ENCODE data around the gene ATP2A1. TPM values are rescaled to one million over a fixed set of nuclear protein-coding genes. Genes with fewer than 3 reads are reported as not detected.
"Not testable (repeated sequence)": the region's sequence is repeated elsewhere in the genome, so short reads cannot be mapped to it uniquely, and the experiment has no call there.

The ATP2A1 gene
- total RNA-seq, 1 donor from 2014 or later = 120 TPM

DNA sequence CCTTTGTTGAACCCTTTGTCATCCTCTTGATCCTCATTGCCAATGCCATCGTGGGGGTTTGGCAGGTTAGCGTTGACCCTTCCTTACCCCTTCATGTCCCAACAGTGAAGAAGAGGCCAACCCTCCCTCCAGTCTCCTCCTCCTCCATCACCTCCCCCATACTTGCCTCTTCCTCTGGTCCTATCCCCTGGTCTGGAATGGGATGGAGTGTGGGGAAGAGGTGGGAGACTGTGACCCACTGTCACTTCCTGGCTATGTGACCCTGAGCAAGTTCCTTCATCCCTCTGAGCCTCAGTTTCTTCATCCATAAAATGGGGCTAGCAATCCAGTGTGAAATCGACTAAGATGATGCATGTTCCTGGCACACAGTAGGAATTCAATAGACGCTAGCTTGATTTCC, 2.7 kb downstream of the ATP2A1 start:
- no peak for DNase-seq (ENCODE audit: low read depth)

DNA sequence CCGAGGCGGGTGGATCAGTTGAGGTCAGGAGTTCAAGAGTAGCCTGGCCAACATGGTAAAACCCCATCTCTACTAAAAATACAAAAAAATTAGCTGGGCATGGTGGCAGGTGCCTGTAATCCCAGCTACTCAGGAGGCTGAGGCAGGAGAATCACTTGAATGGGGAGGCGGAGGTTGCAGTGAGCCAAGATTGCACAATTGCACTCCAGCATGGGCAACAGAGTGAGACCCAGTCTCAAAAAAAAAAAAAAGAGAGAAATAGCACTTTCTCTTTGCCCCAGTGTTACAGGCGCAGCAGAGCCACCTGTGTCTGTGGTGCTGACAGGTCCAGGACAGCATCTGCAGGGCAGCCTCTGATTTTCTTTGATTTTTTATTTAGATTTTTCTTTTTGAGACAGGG, 3.3 kb downstream of the ATP2A1 start:
- not testable (repeated sequence) for DNase-seq (ENCODE audit: low read depth)

DNA sequence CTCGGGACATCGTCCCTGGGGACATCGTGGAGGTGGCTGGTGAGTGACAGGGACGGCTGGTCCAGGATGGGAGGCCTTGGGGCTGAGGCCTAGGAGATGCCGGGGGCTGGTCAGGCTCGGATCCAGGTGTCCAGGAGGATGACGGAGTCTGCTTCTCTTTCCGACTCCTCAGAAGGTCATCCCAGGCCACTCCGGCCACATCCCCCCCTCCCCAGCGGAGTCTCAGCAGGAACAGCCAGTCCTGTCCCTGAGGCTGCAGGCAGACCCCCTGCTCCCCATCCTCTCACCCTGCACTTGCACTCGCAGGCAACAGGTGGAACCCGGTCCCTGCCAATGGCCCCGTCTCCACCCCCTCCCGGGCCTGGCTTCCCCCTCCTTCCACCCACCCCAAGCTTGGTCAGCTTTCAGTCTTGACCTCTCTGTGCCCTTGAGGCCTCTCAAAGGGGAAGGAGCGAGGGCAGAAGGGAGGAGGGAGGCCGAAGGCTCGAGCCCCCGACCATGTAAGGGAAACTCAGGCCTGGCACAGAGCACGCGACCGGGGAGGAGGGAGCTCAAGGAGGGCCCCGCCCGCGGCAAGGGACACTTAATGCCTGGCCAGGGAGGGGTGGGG, 4.4 kb downstream of the ATP2A1 start:
- DNase-seq (ENCODE audit: low read depth) = peak; percentile 53

DNA sequence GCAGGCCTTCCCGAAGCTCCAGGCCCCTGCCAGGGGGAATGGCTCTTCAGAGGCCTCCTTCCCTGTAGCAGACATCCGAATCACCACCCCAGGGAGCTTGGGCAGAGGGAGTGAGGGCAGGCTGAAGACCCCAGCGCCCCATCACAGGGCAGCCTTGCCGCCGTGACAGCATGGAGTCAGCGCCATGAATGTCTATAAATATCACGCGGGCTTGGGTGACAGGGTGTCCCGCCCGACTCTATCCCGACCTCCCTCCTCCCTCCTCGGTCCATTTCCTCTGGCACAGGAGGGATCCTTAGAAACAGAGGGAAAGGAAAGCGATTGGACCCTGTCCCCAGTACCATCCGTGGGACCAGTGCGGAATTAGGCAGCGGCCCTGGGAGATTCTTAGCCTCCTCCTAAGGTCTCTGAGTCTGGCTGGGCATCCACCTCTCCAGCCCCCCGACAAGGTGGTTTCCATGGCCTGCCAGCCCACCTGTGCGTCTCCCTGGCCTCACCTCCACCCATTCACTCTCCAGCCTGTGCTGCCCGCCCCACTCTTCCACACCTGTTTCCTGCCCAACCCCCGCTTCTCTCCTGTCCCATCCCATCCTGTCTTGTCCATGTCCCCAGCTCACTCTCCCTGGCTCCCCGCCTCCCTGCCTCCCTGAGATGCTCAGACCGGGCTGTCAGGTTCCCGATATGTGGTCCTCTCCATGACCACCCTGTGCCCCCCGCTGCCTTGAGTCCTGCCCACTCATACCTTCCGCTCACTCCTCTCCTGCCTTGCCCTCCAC, 5.1 kb downstream of the ATP2A1 start:
- no peak for DNase-seq (ENCODE audit: low read depth)

DNA sequence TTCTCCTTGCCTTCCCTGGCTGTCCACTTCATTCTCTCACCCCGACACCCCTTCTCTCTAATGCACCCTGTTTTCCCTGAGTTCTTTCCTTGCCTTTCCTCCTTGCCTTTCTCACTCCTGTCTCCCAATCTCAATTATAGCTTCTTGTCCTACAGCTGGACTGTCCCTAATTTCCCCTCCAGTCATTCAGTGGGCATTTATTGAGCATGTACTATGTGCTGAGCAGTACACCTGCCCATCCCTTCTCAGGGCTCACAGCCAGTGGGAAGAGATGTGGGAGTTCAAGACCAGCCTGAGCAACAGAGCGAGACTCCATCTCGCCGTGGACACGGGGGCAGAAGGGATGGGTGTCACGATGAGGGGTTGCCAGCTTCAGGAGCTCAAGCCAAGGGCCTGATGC, 5.8 kb downstream of the ATP2A1 start:
- no peak for DNase-seq (ENCODE audit: low read depth)

DNA sequence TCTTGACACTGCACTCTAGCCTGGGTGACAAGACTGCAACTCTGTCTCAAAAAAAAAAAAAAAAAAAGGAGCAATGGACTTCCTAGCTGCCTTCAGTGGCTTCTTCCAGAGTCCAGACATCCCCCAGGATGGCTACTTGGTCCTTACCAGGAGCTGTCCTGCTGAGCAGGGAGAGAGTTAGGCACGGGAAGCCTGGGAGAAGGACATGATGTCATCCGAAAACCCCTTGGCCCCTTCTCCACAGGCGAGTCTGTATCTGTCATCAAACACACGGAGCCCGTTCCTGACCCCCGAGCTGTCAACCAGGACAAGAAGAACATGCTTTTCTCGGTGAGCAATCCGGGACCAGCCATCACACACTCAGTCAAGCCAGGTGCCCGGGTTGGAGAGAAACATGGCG, 8.7 kb downstream of the ATP2A1 start:
- DNase-seq (ENCODE audit: low read depth) = no peak

DNA sequence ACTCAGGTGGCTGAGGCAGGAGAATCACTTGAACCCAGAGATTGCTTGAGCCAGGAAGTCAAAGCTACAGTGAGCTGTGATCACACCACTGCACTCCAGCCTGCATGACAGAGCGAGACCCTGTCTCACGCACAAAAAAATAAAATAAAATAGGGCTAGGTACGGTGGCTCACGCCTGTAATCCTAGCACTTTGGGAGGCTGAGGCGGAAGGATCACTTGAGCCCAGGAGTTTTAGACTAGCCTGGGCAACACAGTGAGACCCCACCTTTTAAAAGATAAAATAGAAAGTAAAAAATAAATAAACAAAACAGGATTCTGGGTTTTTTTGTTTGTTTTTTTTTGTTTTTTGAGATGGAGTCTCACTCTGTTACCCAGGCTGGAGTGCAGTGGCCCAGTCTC, 12.1 kb downstream of the ATP2A1 start:
- DNase-seq (ENCODE audit: low read depth) = not testable (repeated sequence)

DNA sequence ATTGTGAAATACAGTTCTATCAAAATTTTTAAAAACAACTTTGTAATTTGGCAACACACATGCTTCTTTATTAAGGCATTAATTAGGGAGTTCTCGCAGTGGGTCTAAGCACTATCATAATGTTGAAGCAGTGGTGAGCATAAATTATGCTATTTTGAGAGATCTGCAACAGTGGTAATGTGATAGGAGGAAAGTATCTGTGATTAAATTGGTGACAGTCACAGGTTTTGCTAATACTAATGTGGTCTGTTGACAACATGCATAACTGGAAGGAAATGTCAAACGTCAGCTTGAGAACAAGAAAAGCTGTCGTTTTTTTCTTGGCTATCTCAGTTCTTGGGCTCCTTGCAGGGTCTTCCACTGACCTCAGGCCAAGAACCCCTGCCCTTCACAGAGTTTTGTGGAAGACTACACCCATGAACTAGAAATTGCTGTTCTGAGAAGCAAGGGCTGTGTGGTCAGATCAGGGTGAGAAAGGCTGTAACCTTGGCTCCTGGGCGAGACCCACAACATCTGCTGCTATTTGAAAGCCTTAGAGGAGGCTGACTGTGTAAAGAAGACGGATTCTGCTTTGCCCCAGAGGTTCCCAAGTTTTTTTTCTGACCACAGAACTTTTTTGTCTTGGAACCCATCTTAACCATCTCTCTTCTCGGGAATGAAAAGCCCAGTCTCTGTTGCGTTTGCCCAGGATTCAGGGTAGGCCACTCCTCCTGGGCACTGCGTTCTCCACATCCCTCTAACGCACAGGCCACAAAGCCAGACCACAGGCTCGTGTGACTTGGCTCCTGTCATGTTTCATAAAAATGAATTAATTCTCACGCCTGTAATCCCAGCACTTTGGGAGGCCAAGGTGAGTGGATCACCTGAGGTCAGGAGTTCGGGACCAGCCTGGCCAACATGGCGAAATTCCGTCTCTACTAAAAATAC, 13.9 kb downstream of the ATP2A1 start:
- peak; percentile 45 for DNase-seq (ENCODE audit: low read depth)

DNA sequence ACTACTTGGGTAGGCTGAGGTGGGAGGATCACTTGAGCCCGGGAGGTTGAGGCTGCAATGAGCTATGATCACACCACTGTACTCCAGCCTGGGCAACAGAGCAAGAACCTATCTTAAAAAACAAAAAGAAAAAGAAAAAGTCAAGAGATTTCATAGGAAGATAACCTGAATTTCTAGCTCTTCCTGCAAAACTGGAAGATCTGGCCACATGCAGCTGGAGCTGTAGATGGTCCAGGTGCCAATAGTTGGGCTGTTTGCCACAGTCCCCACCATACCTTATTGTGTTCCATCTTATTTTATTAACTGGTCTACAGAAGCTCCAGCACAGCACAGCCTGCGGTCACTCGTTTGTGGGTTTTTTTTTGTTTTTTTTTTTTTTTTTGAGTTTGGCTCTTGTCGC, 15.0 kb downstream of the ATP2A1 start:
- no peak for DNase-seq (ENCODE audit: low read depth)

DNA sequence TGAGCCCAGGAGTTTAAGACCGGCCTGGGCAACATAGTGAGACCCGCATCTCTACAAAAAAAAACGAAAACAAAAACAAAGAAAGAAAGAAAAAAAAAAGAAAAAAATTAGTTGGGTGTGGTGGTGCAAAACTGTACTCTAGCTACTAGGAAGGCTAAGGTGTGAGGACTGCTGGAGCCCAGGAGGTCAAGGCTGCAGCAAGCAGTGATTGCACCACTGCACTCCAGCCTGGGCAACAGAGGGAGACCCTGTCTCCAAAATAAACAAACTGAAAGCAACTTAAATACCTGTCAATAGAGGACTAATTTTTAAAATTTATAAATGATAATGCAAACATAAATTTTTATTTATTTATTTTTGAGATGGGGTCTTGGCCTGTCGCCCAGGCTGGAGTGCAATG, 17.3 kb downstream of the ATP2A1 start:
- DNase-seq (ENCODE audit: low read depth) = no peak

DNA sequence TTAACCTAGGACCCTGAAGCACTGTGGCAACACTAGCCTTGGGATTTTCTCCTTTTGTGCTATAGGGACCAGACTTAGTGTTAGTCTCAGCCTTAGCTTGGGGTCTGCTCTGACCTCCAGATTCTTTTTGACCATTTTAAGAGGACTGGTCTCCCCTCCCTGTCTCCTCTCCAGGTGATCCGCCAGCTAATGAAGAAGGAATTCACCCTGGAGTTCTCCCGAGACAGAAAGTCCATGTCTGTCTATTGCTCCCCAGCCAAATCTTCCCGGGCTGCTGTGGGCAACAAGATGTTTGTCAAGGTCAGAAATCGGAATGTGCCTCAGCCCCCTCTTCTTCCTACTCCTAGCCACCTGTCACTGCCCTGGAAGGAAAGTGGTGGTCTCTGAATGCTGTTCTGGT, 19.5 kb downstream of the ATP2A1 start:
- no peak for DNase-seq (ENCODE audit: low read depth)

DNA sequence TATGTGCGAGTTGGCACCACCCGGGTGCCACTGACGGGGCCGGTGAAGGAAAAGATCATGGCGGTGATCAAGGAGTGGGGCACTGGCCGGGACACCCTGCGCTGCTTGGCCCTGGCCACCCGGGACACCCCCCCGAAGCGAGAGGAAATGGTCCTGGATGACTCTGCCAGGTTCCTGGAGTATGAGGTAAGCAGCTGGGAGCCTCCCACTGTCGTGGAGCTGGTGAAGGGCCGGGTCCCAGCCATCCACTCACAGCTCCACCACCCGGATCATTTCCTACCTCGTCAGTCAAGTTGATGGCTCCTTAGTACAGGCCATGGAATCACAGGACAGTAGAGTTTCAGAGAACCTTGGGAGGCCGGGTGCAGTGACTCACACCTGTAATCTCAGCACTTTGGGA, 20.0 kb downstream of the ATP2A1 start:
- DNase-seq (ENCODE audit: low read depth) = no peak

DNA sequence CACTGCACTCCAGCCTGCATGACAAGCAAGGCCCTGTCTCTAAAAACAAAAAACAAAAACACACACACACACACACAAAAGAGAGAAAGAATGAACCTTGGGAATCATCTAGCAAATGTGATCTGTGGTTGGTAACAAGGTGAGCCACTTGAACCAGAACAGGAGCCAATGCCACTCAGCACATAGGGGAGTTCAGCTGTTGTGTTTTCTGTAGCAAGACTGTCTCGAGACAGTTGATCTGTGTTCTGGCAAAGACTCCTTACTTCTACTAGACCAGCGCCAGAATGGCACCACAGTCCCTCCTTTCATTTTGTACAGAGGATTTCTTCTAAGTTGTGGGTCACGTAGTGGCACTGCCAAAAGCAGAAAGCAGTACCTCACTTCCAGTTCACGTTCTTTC, 20.7 kb downstream of the ATP2A1 start:
- no peak for DNase-seq (ENCODE audit: low read depth)

DNA sequence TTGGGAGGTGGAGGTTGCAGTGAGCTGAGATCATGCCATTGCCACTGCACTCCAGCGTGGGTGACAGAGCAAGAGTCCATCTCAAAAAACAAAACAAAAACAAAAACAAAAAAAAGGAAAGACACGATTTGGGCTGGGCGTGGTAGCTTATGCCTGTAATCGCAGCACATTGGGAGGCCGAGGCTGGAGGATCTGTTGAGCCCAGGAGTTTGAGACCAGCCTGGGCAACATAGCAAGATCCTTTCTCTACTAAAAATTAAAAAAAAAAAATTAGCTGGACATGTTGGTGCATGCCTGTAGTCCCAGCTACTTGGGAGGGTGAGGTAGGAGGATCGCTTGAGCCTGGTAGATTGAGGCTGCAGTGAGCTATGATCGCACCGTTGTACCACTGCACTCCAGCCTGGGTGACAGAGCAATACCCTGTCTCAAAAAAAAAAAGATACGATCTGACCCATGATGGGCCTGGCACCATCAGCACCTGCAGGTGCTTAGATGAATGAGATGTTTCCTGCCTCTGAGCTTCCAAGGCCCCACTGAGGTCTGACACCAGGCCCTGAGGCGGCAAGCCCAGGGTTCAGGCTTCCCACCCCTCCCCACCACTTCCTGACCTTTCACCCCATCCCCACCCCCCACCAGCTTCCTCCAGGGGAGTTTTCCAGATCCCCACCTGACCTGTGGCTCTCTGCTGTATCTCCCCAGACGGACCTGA, 21.7 kb downstream of the ATP2A1 start:
- DNase-seq (ENCODE audit: low read depth) = no peak

DNA sequence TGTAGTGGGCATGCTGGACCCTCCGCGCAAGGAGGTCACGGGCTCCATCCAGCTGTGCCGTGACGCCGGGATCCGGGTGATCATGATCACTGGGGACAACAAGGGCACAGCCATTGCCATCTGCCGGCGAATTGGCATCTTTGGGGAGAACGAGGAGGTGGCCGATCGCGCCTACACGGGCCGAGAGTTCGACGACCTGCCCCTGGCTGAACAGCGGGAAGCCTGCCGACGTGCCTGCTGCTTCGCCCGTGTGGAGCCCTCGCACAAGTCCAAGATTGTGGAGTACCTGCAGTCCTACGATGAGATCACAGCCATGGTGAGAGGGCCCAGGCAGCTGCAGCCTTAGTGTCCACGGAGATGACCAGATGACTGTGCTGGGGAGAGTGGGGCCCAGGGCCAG, 22.3 kb downstream of the ATP2A1 start:
- DNase-seq (ENCODE audit: low read depth) = no peak

DNA sequence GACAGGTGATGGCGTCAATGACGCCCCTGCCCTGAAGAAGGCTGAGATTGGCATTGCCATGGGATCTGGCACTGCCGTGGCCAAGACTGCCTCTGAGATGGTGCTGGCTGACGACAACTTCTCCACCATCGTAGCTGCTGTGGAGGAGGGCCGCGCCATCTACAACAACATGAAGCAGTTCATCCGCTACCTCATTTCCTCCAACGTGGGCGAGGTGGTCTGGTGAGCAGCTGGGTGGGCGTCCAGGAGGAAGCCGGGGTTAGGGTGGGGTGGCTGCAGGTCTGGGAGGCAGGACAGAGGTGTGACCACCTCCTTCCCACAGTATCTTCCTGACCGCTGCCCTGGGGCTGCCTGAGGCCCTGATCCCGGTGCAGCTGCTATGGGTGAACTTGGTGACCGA, 23.6 kb downstream of the ATP2A1 start:
- DNase-seq (ENCODE audit: low read depth) = no peak

DNA sequence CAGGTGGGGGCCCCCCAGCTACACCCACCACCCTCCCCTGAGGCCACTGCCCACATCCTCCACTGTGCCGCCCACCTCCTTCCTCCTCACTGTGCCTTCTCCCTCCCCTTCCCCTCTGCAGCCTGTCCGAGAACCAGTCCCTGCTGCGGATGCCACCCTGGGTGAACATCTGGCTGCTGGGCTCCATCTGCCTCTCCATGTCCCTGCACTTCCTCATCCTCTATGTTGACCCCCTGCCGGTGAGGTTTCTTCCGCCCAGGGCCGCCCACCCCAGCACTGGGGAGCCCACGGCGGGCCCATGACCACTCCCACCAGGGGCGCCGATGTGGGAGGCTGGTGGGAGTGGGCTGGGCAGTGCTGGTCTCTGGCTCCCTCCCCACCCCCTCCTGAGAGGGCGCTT, 24.6 kb downstream of the ATP2A1 start:
- no peak for DNase-seq (ENCODE audit: low read depth)

DNA sequence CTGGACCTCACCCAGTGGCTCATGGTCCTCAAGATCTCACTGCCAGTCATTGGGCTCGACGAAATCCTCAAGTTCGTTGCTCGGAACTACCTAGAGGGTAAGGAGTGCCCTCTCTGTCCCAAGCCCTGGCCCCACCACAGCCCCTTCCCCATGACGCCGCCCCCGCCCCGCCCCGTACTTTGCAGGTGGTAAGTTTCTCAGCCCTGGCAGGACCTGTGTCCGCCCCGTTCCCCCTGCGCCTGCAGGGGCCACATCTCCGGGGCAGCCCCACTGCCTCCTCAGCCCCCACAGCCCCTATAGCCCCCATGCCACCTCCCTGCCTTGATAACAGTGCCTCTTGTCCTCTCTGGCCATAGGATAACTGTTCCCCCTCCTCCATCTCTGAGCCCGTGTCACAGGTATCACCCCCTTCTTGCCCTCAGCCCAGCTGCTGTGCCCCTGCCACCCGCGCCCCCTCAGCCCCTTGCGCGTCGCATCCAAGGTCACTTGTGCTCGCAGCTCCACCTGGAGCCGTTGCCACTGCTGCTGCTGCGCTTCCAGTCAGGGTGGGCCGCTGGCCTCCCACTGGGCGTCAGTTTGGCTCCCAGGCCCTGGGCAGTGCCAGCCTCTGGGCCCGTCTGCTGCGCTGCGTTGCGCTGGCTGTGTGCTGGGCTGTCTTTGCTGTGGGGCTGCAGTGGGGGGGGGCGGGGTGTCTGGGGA, 25.2 kb downstream of the ATP2A1 start:
- no peak for DNase-seq (ENCODE audit: low read depth)

DNA sequence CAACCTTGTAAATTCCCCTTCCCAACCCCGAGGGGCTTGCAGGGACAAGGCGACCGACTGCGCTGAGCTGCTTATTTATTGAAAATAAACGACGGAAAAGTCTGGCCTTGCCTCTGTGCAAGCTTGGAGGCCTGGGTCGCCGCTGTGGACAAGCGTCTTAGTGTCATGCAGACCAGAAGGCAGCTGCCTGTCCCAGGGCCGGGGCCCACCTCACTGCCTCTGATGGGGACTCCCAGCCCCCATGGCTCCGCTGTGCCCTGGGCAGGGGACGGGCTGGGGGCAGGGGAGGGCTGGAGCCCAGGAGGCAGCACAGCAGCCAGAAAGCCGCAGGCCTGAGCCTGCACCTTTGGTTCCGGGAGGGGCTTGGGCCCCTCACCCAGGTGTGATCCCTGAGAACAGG, 26.1 kb downstream of the ATP2A1 start:
- no peak for DNase-seq (ENCODE audit: low read depth)

DNA sequence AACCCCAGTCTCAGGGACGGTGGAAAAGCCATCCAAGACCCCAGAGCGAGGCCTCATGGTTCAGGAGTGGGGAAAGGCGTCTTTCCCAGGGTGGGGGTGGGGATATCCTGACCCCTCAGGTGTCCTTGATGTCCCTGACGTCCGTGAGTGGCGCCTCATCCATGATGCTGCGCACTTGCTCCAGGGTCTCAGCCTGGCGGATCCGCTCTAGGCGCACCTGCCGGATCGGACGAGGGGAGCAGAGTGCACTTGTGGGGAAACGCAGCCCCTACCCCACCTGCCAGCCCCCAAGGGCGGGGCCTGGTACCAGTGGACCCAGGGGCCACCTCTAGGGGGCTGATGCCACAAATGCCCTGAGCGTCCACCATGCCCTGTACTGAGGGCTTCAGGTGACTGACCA, 26.5 kb downstream of the ATP2A1 start:
- DNase-seq (ENCODE audit: low read depth) = no peak

DNA sequence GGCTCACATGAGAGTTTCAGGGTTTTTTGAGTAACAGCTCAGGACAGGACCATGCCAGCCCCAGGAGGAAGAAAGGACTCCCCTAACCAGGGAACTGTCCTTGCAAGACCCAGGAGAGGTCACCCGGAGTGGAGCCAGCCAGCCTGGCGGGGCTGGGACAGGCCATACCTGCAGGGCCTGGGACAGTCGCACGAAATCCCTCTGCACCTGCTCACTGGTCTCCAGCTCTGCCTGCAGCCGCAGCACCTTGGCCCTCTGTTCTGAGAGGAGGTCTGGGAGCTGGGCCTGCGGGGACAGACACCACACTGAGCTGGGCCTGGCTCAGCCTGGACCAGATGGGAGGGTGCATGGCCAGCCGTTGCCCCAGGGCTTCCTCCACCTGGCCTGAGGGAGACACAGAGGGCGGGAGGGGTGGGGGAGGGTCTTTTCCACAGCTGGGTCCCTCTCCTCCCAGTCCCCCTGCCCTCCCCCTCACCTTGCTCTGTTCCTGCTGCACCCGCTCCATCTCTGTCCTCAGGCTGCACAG, 27.0 kb downstream of the ATP2A1 start:
- DNase-seq (ENCODE audit: low read depth) = no peak

Data from myocyte (in vitro differentiated cells).